HuH-7.5 (cell line): ENCODE measurements around the gene PALD1.

Source experiments
- DNase-seq: peaks from one replicate; pipeline ENCODE4 v3.0.0; 2011; ENCODE audit warnings: low spot score

The PALD1 gene

GRCh38 chr10:70590655-70591416 lies 112.3 kb downstream of the PALD1 start:
- DNase-seq = no peak

- DNase-seq = no peak
Measured at GRCh38 chr10:70592186-70592735, 113.7 kb downstream of the PALD1 start.

- no peak for DNase-seq
Measured at GRCh38 chr10:70592746-70593512, 114.4 kb downstream of the PALD1 start.

GRCh38 chr10:70593513-70593890 lies 114.9 kb downstream of the PALD1 start:
- DNase-seq = no peak

GRCh38 chr10:70594161-70594560 lies 115.6 kb downstream of the PALD1 start:
- no peak for DNase-seq

- no peak for DNase-seq
Measured at GRCh38 chr10:70595566-70596016, 117.0 kb downstream of the PALD1 start.

- DNase-seq = peak; percentile 51
Measured at GRCh38 chr10:70596110-70596798, 117.7 kb downstream of the PALD1 start.

- DNase-seq = no peak
Measured at GRCh38 chr10:70596860-70597809, 118.6 kb downstream of the PALD1 start.

GRCh38 chr10:70597856-70598815 lies 119.6 kb downstream of the PALD1 start:
- no peak for DNase-seq

- DNase-seq = no peak
Measured at GRCh38 chr10:70598857-70599295, 120.3 kb downstream of the PALD1 start.

- DNase-seq = no peak
Measured at GRCh38 chr10:70599319-70599718, 120.8 kb downstream of the PALD1 start.

GRCh38 chr10:70599791-70600190 lies 121.2 kb downstream of the PALD1 start:
- DNase-seq = no peak

GRCh38 chr10:70600512-70601395 lies 122.2 kb downstream of the PALD1 start:
- no peak for DNase-seq

- no peak for DNase-seq
Measured at GRCh38 chr10:70601746-70602145, 123.2 kb downstream of the PALD1 start.

- DNase-seq = no peak
Measured at GRCh38 chr10:70602665-70603448, 124.3 kb downstream of the PALD1 start, which contains the start of gene PRF1. PRF1 (minus strand) TSS chr10:70602741; CDS start chr10:70600902, 1,839 bp downstream.

- DNase-seq = no peak
Measured at GRCh38 chr10:70603449-70603801, 124.9 kb downstream of the PALD1 start.

- no peak for DNase-seq
Measured at GRCh38 chr10:70604106-70604505, 125.5 kb downstream of the PALD1 start.

- no peak for DNase-seq
Measured at GRCh38 chr10:70605161-70605560, 126.6 kb downstream of the PALD1 start.
